OCI-LY7 (cell line): ENCODE results near the gene NUBP2. TPM values are rescaled to one million over a fixed set of nuclear protein-coding genes. Genes with fewer than 3 reads are reported as not detected.
"Not testable (repeated sequence)": the region's sequence is repeated elsewhere in the genome, so short reads cannot be mapped to it uniquely, and the experiment has no call there.

Experiments used
- BruUV-seq: library from RNA; stranded (reverse); fragments of 400-500 nt; replicated peaks from 2 replicates; lab custom pipeline; 2021; lab: Mats Ljungman, UMichigan
- CTCF ChIA-PET: fragments of 300-600 bp; sonication (Branson Sonifier 250); formaldehyde crosslinking; loops from one replicate; lab custom pipeline; 2022; ENCODE audit warnings: antibody characterized with exemption; ENCODE audit not compliant: unreplicated experiment; lab: Charles Lee
- POLR2A ChIA-PET: fragments of 300-600 bp; sonication (Branson Sonifier 250); formaldehyde crosslinking; loops from one replicate; lab custom pipeline; 2022; ENCODE audit warnings: antibody characterized with exemption; lab: Charles Lee
- DNase-seq: peaks from one replicate; pipeline ENCODE4 v3.0.0-alpha.2; 2015; ENCODE audit warnings: low spot score
- H2AFZ ChIP-seq: fragments of 200-600 bp; sonication (generic), shearing (Covaris generic); 2 replicates; pipeline ENCODE4 v1.6.1; 2014; ENCODE audit warnings: mild to moderate bottlenecking, antibody characterized with exemption, low read length, moderate library complexity
- H3K27ac ChIP-seq: fragments of 200-600 bp; sonication (generic); 2 replicates; pipeline ENCODE4 v1.5.1; 2014; ENCODE audit warnings: mixed run types, low read depth, mild to moderate bottlenecking, moderate library complexity, low read length, inconsistent platforms; ENCODE audit not compliant: poor library complexity, severe bottlenecking
- H3K36me3 ChIP-seq: fragments of 200-600 bp; sonication (generic); 2 replicates; pipeline ENCODE4 v1.6.1; 2014; ENCODE audit warnings: mild to moderate bottlenecking, antibody characterized with exemption, low read length, moderate library complexity, mixed read lengths; ENCODE audit not compliant: insufficient read depth
- H3K4me1 ChIP-seq: fragments of 200-600 bp; sonication (generic); 2 replicates; pipeline ENCODE4 v1.5.1; 2014; ENCODE audit warnings: mild to moderate bottlenecking, low read length; ENCODE audit not compliant: insufficient read depth, poor library complexity, severe bottlenecking
- H3K4me2 ChIP-seq: fragments of 200-600 bp; sonication (generic); 2 replicates; pipeline ENCODE4 v1.6.1; 2014; ENCODE audit warnings: mild to moderate bottlenecking, low read length
- H3K4me3 ChIP-seq: fragments of 200-600 bp; sonication (generic); 2 replicates; pipeline ENCODE4 v1.5.1; 2014; ENCODE audit warnings: mild to moderate bottlenecking, low read depth, low read length; ENCODE audit not compliant: poor library complexity, severe bottlenecking
- H3K79me2 ChIP-seq: fragments of 200-600 bp; sonication (generic); 2 replicates; pipeline ENCODE4 v1.6.1; 2016; ENCODE audit warnings: low read depth, mild to moderate bottlenecking, low read length, moderate library complexity, mixed read lengths; ENCODE audit not compliant: insufficient read depth
- H3K9me2 ChIP-seq: fragments of 200-600 bp; sonication (generic); 2 replicates; pipeline ENCODE4 v1.6.1; 2016; ENCODE audit warnings: mild to moderate bottlenecking, low read length, mixed read lengths; ENCODE audit not compliant: insufficient read depth
- H3K9me3 ChIP-seq: fragments of 200-600 bp; sonication (generic); 2 replicates; pipeline ENCODE4 v1.6.1; 2014; ENCODE audit warnings: mild to moderate bottlenecking, mixed run types, low read length, mixed read lengths
- H4K20me1 ChIP-seq: fragments of 200-600 bp; sonication (generic); 2 replicates; pipeline ENCODE4 v1.6.1; 2014; ENCODE audit warnings: mild to moderate bottlenecking, antibody characterized with exemption, low read length, moderate library complexity, mixed read lengths; ENCODE audit not compliant: insufficient read depth
- EZH2phosphoT487 ChIP-seq: fragments of 200-600 bp; sonication (generic); IDR thresholded peaks from 2 replicates; pipeline ENCODE4 v1.6.1; 2018; ENCODE audit warnings: low read depth, borderline replicate concordance, mild to moderate bottlenecking, mixed run types, antibody characterized with exemption, low read length, moderate library complexity, mixed read lengths
- intact Hi-C: fragments of 100-400 bp; cut with micrococcal nuclease; formaldehyde crosslinking; loops from one replicate; pipeline ENCODE4 v1.10.0; 2022; ENCODE audit not compliant: unreplicated experiment
- total RNA-seq, 2 experiments: library from RNA; depleted of rRNA in 1 of 2; stranded (reverse); fragments of >200 nt in 1 of 2; shearing (Covaris generic) in 1 of 2; gene quantifications; 2 replicates each; pipeline ENCODE4 v1.2.3, GENCODE V29; 2014 to 2022
- TF ChIP-seq, protein P1 (sequence below): fragments of 200-600 bp; sonication (generic); conservative IDR thresholded peaks from 2 replicates; pipeline ENCODE4 v1.5.1; 2014; ENCODE audit warnings: mild to moderate bottlenecking, antibody characterized with exemption, low read length, moderate library complexity, mixed read lengths

The NUBP2 gene
- total RNA-seq, 2 experiments from 2014 or later: 62.7 to 94.9 TPM

DNA sequence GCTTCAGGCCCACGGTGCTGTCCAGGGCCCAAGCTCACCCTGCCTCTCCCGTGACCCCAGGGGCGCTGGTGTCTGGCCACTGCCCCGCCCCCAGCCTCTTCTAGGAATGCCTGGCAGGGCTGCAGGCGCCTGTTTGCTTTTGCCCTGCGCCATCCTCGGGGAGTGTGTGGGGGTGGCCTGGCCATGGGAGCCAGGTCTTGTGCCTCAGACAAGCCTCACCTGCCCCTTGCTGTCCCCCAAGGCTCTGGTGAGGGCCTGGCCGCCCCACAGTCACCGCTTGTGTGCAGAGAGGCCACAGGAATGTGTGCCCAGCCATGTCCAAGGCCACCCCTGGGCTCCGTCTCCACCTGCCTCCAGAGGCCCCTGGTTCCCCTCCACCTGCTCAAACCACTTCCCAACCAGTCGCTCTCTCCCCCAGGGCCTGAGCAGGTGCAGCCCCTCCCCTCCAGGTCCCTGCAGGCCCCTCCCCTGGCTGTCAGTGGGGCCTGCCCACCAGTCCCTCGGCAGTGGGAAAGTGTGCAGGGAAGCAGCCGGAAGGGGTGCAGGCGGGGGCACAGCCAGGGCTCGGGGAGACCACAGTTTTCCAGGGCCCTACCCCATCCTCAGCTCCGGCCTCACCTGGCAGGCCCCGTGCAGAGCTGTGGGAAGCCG lies 11.6 kb downstream of the NUBP2 start:
- no peaks in the 10 kb centered on the region for H3K79me2 ChIP-seq
- no peak for DNase-seq
- H4K20me1 ChIP-seq: no peaks in the 10 kb centered on the region
- H3K9me3 ChIP-seq: 0 out of 2 replicates have a peak, but pooled peaks cover 19% of the 10 kb centered on the region
- BruUV-seq: no TSS peak
- no peaks in the 10 kb centered on the region for H3K4me1 ChIP-seq
- H2AFZ ChIP-seq: no peak overlapping the region
- no peaks in the 10 kb centered on the region for H3K9me2 ChIP-seq
- CTCF ChIA-PET: no interaction called here
- peaks cover 10% of the 10 kb centered on the region for H3K36me3 ChIP-seq
- H3K4me3 ChIP-seq: no peak overlapping the region
- POLR2A ChIA-PET: no interaction called here
- intact Hi-C loops: no loop called here
- H3K4me2 ChIP-seq: no peak overlapping the region
- TF ChIP-seq EZH2phosphoT487: no peak
- TF ChIP-seq, protein P1, sequence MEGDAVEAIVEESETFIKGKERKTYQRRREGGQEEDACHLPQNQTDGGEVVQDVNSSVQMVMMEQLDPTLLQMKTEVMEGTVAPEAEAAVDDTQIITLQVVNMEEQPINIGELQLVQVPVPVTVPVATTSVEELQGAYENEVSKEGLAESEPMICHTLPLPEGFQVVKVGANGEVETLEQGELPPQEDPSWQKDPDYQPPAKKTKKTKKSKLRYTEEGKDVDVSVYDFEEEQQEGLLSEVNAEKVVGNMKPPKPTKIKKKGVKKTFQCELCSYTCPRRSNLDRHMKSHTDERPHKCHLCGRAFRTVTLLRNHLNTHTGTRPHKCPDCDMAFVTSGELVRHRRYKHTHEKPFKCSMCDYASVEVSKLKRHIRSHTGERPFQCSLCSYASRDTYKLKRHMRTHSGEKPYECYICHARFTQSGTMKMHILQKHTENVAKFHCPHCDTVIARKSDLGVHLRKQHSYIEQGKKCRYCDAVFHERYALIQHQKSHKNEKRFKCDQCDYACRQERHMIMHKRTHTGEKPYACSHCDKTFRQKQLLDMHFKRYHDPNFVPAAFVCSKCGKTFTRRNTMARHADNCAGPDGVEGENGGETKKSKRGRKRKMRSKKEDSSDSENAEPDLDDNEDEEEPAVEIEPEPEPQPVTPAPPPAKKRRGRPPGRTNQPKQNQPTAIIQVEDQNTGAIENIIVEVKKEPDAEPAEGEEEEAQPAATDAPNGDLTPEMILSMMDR: no peak
- no peak overlapping the region for H3K27ac ChIP-seq

DNA sequence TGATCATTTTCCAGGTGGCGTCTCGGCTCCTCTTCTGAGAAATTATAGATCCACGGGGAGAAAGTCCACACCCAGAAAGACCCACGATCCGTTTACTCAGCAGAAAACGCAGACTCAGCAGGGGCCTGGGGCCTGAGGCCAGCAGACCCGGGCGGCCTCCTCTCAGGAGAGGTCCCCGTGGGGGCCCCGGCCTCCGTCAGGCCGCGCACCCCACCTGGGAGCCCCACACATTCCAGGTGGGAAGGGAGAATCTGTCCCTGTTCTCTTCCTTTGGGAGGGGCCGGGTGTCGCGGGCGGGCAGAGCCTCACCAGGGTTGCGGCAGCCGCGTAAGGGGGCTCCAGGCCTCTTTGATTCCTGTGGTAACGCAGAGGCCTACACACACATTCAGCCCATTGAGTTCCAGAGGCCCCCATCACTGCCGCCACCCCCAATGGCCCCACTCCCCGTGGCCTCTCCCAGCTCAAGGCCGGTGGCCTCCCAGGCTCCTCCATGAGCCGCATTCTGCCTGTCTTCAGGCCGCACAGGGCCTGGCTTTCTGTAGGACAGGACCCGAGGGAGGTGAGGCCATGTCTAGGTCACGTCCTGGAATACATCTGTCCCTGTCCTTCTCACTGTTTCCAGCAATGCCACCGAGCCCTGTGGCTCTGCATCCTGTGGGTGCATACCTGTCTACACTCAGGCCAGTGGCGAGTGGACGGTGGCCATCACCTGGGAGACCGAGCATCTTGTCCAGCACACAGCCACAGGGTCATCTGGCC lies 12.3 kb downstream of the NUBP2 start:
- H3K4me1 ChIP-seq: no peaks in the 10 kb centered on the region
- H3K36me3 ChIP-seq: peaks cover 4% of the 10 kb centered on the region; the same call in 1 of the 2 replicates
- ChIA-PET POLR2A (interaction anchor here (0.7 kb wide), 1 partner anchor 35 kb away, joined by 3 read pairs; no protein-coding TSS in a partner anchor), CTCF (no interaction called here)
- H2AFZ ChIP-seq: no peak overlapping the region
- no peak overlapping the region for H3K4me2 ChIP-seq
- no peak overlapping the region for H3K4me3 ChIP-seq
- DNase-seq: no peak
- H3K79me2 ChIP-seq: no peaks in the 10 kb centered on the region
- intact Hi-C loops: no loop called here
- TF ChIP-seq, protein P1: no peak
- TF ChIP-seq EZH2phosphoT487: no peak
- H4K20me1 ChIP-seq: no peaks in the 10 kb centered on the region
- no peak overlapping the region for H3K27ac ChIP-seq
- H3K9me3 ChIP-seq: 0 out of 2 replicates have a peak, but pooled peaks cover 23% of the 10 kb centered on the region
- no peaks in the 10 kb centered on the region for H3K9me2 ChIP-seq
- no TSS peak for BruUV-seq

DNA sequence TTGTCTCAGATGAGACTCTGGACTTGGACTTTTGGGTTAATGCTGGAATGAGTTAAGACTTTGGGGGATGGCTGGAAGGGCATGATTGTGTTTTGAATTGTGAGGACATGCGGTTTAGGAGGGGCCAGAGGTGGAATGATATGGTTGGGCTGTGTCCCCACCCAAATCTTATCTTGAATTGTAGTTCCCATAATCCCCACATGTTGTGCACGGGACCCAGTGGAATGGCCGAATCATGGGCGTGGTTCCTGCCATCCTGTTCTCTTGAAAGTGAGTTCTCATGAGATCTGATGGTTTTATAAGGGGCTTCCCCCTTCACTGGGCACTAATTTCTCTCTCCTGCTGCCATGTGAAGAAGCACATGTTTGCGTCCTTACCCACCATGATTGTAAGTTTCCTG lies 16.5 kb downstream of the NUBP2 start:
- peaks cover 27% of the 10 kb centered on the region; the same call in 1 of the 2 replicates for H3K9me3 ChIP-seq
- H2AFZ ChIP-seq, POLR2A ChIA-PET, H4K20me1 ChIP-seq, DNase-seq, H3K4me2 ChIP-seq, H3K4me3 ChIP-seq, BruUV-seq, H3K4me1 ChIP-seq, H3K79me2 ChIP-seq, H3K9me2 ChIP-seq, H3K27ac ChIP-seq, intact Hi-C loops, CTCF ChIA-PET, H3K36me3 ChIP-seq: not testable (repeated sequence)
